Nephron progenitor cell (in vitro differentiated cells): Measurements from ENCODE around the gene IGDCC3.

Source experiments
- DNase-seq: peaks from one replicate; pipeline ENCODE4 v3.0.0; 2021
- H3K27ac Mint-ChIP-seq: 2 replicates; pipeline ENCODE4 v1.8.0; 2021; ENCODE audit warnings: mild to moderate bottlenecking, moderate library complexity, mixed read lengths
- H3K27me3 Mint-ChIP-seq: 2 replicates; pipeline ENCODE4 v1.8.0; 2021; ENCODE audit warnings: mild to moderate bottlenecking, low read depth, mixed read lengths; ENCODE audit not compliant: poor library complexity
- H3K36me3 Mint-ChIP-seq: 2 replicates; pipeline ENCODE4 v1.8.0; 2021; ENCODE audit warnings: low read depth, mixed read lengths
- H3K4me1 Mint-ChIP-seq: 2 replicates; pipeline ENCODE4 v1.8.0; 2021; ENCODE audit warnings: mixed read lengths
- H3K4me3 Mint-ChIP-seq: 2 replicates; pipeline ENCODE4 v1.8.0; 2021; ENCODE audit warnings: mild to moderate bottlenecking, moderate library complexity, mixed read lengths
- H3K9me3 Mint-ChIP-seq: 2 replicates; pipeline ENCODE4 v1.8.0; 2021; ENCODE audit warnings: mild to moderate bottlenecking, moderate library complexity, mixed read lengths
- TF ChIP-seq, protein P1 (sequence below): fragments of 200-600 bp; sonication (generic); IDR thresholded peaks from 2 replicates; pipeline ENCODE4 v1.5.0; 2021; ENCODE audit warnings: antibody characterized with exemption

The IGDCC3 gene

DNA sequence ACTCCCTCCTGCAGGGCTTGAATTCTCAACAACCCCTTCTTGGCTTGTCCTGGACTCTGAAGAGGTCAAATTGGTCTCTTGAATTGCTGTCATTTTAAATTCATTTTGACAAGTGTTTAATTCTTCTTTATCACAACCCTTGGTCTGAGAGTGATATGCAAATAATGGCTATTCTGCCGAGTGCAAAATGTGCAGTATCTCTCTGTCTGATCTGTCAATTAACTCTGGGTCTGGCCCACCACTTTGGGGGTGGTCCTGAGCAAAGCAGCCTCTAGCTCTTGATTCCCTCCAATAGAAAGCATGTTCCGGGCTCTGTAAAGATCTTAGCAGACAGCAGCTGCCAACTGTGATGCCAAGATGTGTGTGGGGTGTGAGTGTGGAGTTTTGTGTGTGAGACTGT is 2.2 kb upstream of the IGDCC3 start:
- no peaks in the 10 kb centered on the region for H3K9me3 Mint-ChIP-seq
- TF ChIP-seq, protein P1, sequence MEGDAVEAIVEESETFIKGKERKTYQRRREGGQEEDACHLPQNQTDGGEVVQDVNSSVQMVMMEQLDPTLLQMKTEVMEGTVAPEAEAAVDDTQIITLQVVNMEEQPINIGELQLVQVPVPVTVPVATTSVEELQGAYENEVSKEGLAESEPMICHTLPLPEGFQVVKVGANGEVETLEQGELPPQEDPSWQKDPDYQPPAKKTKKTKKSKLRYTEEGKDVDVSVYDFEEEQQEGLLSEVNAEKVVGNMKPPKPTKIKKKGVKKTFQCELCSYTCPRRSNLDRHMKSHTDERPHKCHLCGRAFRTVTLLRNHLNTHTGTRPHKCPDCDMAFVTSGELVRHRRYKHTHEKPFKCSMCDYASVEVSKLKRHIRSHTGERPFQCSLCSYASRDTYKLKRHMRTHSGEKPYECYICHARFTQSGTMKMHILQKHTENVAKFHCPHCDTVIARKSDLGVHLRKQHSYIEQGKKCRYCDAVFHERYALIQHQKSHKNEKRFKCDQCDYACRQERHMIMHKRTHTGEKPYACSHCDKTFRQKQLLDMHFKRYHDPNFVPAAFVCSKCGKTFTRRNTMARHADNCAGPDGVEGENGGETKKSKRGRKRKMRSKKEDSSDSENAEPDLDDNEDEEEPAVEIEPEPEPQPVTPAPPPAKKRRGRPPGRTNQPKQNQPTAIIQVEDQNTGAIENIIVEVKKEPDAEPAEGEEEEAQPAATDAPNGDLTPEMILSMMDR, result no peak
- H3K36me3 Mint-ChIP-seq, result peaks cover 13% of the 10 kb centered on the region
- peaks cover 87% of the 10 kb centered on the region for H3K4me1 Mint-ChIP-seq
- peaks cover 9% of the 10 kb centered on the region for H3K27me3 Mint-ChIP-seq
- no peak for DNase-seq
- H3K4me3 Mint-ChIP-seq, result no peak overlapping the region
- peak overlapping the region; percentile 10 for H3K27ac Mint-ChIP-seq

- peaks cover 32% of the 10 kb centered on the region for H3K36me3 Mint-ChIP-seq
Measured at GRCh38 chr15:65377105-65377975, 462 bp downstream of the IGDCC3 start.

DNA sequence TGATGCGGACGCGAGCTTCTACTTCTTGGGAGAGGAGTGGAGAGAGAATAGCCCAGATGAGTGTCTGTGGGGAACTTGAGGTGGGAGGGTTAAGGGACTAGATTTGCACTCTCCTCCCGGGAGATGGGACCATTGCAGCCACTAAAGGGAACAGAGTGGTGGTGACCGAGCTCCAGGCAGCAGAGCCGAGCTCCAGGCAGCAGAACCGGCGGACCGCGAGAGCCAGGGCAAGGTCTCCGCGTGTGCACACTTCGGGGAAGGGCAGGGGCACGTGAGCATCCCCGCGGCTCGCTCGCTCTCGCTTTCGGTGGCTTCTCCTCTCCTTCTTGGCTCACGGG is 1.1 kb downstream of the IGDCC3 start:
- peak overlapping the region; percentile 97 for H3K4me3 Mint-ChIP-seq
- DNase-seq, result peak; percentile 53
- H3K27ac Mint-ChIP-seq, result peak overlapping the region; percentile 75
- H3K4me1 Mint-ChIP-seq, result peaks cover 87% of the 10 kb centered on the region
- peaks cover 33% of the 10 kb centered on the region for H3K36me3 Mint-ChIP-seq
- TF ChIP-seq, protein P1, result no peak
- no peaks in the 10 kb centered on the region for H3K9me3 Mint-ChIP-seq
- H3K27me3 Mint-ChIP-seq, result peaks cover 6% of the 10 kb centered on the region

More at GRCh38 chr15:65377105-65377975, 462 bp downstream of the IGDCC3 start:
- Mint-ChIP-seq H3K9me3 (no peaks in the 10 kb centered on the region), H3K27me3 (peaks cover 6% of the 10 kb centered on the region), H3K4me1 (peaks cover 87% of the 10 kb centered on the region), H3K27ac (peak overlapping the region; percentile 75), H3K4me3 (peak overlapping the region; percentile 97)
- peak; percentile 71 for DNase-seq
- TF ChIP-seq, protein P1, result no peak

DNA sequence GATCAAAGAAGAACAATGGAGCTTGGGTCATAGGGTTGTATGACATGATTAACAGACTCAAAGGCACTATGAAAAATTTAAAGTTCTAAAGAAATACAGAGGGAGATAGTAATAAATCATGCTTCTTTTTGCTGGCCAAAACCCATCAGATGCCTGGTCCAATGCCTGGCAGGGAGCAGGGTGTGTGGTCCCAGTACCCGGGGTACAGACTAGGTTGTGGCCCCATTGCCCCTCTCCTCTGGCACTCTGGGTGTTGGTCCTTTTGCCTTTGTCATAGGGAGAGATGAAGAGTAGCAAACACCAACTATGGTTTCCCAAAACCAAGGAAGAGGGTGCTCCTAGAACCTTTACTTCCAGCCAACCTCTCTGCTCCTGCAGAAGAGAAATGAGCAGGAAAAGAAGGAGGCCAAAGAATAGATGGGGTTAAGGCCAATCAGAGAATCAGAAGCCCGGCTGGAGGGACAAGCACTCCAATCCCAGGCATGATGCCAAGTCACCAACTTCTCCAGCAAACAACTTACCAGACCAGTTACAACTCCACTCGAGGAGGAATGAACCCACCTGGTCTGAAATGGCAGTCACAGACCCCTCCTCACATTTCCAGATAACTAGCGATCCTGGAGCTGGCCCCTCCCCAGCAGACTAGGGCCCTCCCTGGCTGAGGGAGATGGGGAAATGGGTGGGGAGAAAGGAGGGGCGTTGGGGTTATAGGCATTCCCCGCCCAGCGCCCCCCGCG is 1.8 kb downstream of the IGDCC3 start:
- H3K36me3 Mint-ChIP-seq, result peaks cover 33% of the 10 kb centered on the region
- DNase-seq, result no peak
- H3K4me3 Mint-ChIP-seq, result peak overlapping the region; percentile 97
- peaks cover 81% of the 10 kb centered on the region for H3K4me1 Mint-ChIP-seq
- TF ChIP-seq, protein P1, result no peak
- H3K9me3 Mint-ChIP-seq, result no peaks in the 10 kb centered on the region
- H3K27me3 Mint-ChIP-seq, result peaks cover 6% of the 10 kb centered on the region
- no peak overlapping the region for H3K27ac Mint-ChIP-seq

- H3K9me3 Mint-ChIP-seq, result no peaks in the 10 kb centered on the region
- TF ChIP-seq, protein P1, result no peak
- DNase-seq, result no peak
- H3K27ac Mint-ChIP-seq, result peak overlapping the region; percentile 6
- peaks cover 73% of the 10 kb centered on the region for H3K4me1 Mint-ChIP-seq
- peak overlapping the region; percentile 97 for H3K4me3 Mint-ChIP-seq
- H3K27me3 Mint-ChIP-seq, result peaks cover 3% of the 10 kb centered on the region
- peaks cover 33% of the 10 kb centered on the region for H3K36me3 Mint-ChIP-seq
Measured at GRCh38 chr15:65374821-65375401, 2.9 kb downstream of the IGDCC3 start.
